HEK293T (cell line): ENCODE data around the gene GRIK4.

Experiments
- ARNT ChIP-seq: fragments of 450-650 bp; IDR thresholded peaks from 2 replicates; pipeline ENCODE4 v1.6.1; 2017; ENCODE audit warnings: mild to moderate bottlenecking
- BHLHE40 ChIP-seq: fragments of 450-650 bp; IDR thresholded peaks from 2 replicates; pipeline ENCODE4 v1.6.1; 2016; ENCODE audit warnings: mild to moderate bottlenecking, moderate library complexity, borderline replicate concordance
- FOXM1 ChIP-seq: fragments of 450-650 bp; IDR thresholded peaks from 2 replicates; pipeline ENCODE4 v1.6.1; 2017; ENCODE audit warnings: mild to moderate bottlenecking, borderline replicate concordance
- HDGF ChIP-seq: fragments of 450-650 bp; IDR thresholded peaks from 2 replicates; pipeline ENCODE4 v1.6.1; 2017; ENCODE audit warnings: antibody characterized with exemption, borderline replicate concordance
- NFRKB ChIP-seq: fragments of 450-650 bp; IDR thresholded peaks from 2 replicates; pipeline ENCODE4 v1.6.1; 2016; ENCODE audit warnings: mild to moderate bottlenecking, moderate library complexity
- SP1 ChIP-seq: fragments of 450-650 bp; IDR thresholded peaks from 2 replicates; pipeline ENCODE4 v1.6.1; 2017
- SUZ12 ChIP-seq: fragments of 450-650 bp; IDR thresholded peaks from 2 replicates; pipeline ENCODE4 v1.6.1; 2016; ENCODE audit warnings: mild to moderate bottlenecking

- TF ChIP-seq ARNT (no peak), NFRKB (no peak), HDGF (no peak), SUZ12 (no peak), SP1 (no peak), FOXM1 (no peak), BHLHE40 (no peak)
These were observed 482.7 kb downstream of the GRIK4 start for GRCh38 chr11:120994091-120994859.
